NT2/D1 (cell line): ENCODE data around the gene ADGRB3.

Experiments used
- SUZ12 ChIP-seq: IDR thresholded peaks from 2 replicates; pipeline ENCODE4 v1.6.1; 2011; ENCODE audit not compliant: insufficient read length, insufficient read depth; ENCODE audit errors: extremely low read depth
- YY1 ChIP-seq: IDR thresholded peaks from 2 replicates; pipeline ENCODE4 v1.6.1; 2011; ENCODE audit not compliant: insufficient read length, insufficient read depth
- ZNF274 ChIP-seq: IDR thresholded peaks from 2 replicates; pipeline ENCODE4 v1.6.1; 2011; ENCODE audit warnings: mild to moderate bottlenecking, low read depth, low read length

DNA sequence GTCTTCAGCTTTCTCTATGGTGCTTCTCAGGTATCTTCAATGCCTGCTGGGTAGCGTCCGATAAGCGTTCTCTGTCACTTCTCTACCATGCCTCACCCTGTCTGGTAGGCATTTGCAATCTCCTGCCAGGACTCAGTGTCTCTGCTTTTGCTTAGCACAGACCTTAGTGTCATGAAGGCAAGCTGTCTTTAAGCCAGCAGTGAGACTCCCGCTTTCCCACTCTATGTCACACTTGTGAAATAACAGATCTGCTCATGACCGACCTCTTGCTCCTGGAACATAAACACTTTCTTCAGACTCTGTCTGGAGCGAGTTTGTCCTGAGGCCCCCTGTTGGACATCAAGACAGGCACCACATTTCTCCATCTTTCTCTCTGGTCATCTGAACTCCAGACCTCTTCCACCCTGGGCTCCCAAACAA, 17.0 kb downstream of the ADGRB3 start:
- no peak for TF ChIP-seq ZNF274
- TF ChIP-seq SUZ12, result no peak
- no peak for TF ChIP-seq YY1
